ENCODE data around the gene GAD1.

The GAD1 gene

GRCh38 chr2:170905864-170906263 is 89.2 kb downstream of the GAD1 start:
- Histone ChIP-seq H3K27me3 (ENCODE audit: control insufficient read depth, insufficient read depth, low read length) (no peaks in the 10 kb centered on the region), H3K4me1 (ENCODE audit: control insufficient read depth, insufficient read depth, low read length) (no peaks in the 10 kb centered on the region; the same call in 1 of the 2 replicates), H3K4me3 (ENCODE audit: low read depth, low read length) (no peak overlapping the region), H3K9ac (ENCODE audit: low read depth, low read length) (no peak overlapping the region), H3K27ac (ENCODE audit: low read depth, low read length) (no peak overlapping the region), H3K9me3 (ENCODE audit: control insufficient read depth, insufficient read depth, low read length) (peaks cover under 1% of the 10 kb centered on the region; the same call in 1 of the 2 replicates), H3K36me3 (ENCODE audit: control insufficient read depth, insufficient read depth, low read length) (no peaks in the 10 kb centered on the region)

Data from HUES48 (cell line).